Left ventricle myocardium inferior (tissue), 1 donor: ENCODE measurements around the gene DCST1. TPM values are rescaled to one million over a fixed set of nuclear protein-coding genes. Genes with fewer than 3 reads are reported as not detected.

ENCODE experiments used
- DNase-seq: peaks from one replicate; pipeline ENCODE4 v3.0.0-alpha.2; 2020
- H3K27ac ChIP-seq: fragments of 200-600 bp; replicated peaks from 2 replicates; pipeline ENCODE4 v1.8.0; 2021
- H3K27me3 ChIP-seq: fragments of 200-600 bp; 2 replicates; pipeline ENCODE4 v1.8.0; 2021; ENCODE audit warnings: low read depth
- H3K36me3 ChIP-seq: fragments of 200-600 bp; 2 replicates; pipeline ENCODE4 v1.8.0; 2021
- H3K4me1 ChIP-seq: fragments of 200-600 bp; 2 replicates; pipeline ENCODE4 v1.8.0; 2021
- H3K4me3 ChIP-seq: fragments of 200-600 bp; 2 replicates; pipeline ENCODE4 v1.8.0; 2021; ENCODE audit warnings: mild to moderate bottlenecking, moderate library complexity
- H3K9me3 ChIP-seq: fragments of 200-600 bp; replicated peaks from 2 replicates; pipeline ENCODE4 v1.8.0; 2021
- intact Hi-C: fragments of 100-400 bp; cut with micrococcal nuclease; formaldehyde crosslinking; loops from one replicate; pipeline ENCODE4 v1.11.0; 2022
- total RNA-seq: library from RNA; stranded (reverse); fragmentation: NEBNext Ultra II Directional; extraction: Animal tissue kit (Norgen Biotek cat#: 25700); gene quantifications from one replicate; pipeline ENCODE4 v1.2.1, GENCODE V29; 2021
- TF ChIP-seq, protein P1 (sequence below): fragments of 200-600 bp; IDR thresholded peaks from 2 replicates; pipeline ENCODE4 v1.8.0; 2021; ENCODE audit warnings: antibody characterized with exemption, mild to moderate bottlenecking, borderline replicate concordance
- donor health status: DM: no; HTN: yes; CAD: no; lungs with severe emphysema.

The DCST1 gene
- total RNA-seq, 1 donor from 2014 or later = not detected

DNA sequence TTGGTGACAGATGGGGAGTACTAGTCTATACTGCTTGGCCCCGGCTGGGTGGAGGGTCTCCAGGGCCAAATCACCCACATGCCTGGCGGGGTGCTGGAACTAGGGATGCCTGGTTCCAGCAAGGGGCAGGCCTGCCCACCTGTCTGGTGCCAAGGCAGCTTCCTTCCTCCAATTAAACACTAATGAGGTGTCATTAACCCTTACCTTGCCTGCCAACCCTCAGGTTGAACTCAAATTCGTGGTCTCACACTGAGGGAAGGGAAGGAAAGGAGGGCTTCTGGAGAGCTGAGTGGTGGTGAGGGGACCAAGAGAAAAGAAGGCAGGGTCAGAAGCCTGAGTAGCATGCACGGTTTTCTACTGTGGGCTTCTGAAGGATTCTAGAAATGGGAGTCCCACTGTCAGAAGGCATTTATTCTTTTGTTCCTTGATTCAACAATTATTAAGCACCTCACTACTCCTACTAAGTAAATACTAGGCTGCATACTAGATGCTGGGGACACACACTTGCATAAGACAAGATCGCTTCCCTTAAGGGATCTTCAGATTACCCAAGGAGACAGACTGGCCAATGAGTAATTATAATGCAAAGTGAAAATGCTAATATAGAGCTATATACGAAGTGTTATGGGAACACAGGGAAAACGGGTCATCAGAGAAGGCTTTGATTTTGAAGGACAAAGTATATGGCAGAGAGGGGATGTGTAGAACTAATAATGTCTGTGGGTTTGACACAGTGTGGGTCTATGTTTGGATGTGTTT lies 39.1 kb downstream of the DCST1 start:
- Histone ChIP-seq H3K4me1 (peaks cover 17% of the 10 kb centered on the region), H3K27me3 (no peaks in the 10 kb centered on the region), H3K27ac (no peak overlapping the region), H3K4me3 (no peak overlapping the region), H3K36me3 (no peaks in the 10 kb centered on the region), H3K9me3 (no peaks in the 10 kb centered on the region)
- TF ChIP-seq, protein P1, sequence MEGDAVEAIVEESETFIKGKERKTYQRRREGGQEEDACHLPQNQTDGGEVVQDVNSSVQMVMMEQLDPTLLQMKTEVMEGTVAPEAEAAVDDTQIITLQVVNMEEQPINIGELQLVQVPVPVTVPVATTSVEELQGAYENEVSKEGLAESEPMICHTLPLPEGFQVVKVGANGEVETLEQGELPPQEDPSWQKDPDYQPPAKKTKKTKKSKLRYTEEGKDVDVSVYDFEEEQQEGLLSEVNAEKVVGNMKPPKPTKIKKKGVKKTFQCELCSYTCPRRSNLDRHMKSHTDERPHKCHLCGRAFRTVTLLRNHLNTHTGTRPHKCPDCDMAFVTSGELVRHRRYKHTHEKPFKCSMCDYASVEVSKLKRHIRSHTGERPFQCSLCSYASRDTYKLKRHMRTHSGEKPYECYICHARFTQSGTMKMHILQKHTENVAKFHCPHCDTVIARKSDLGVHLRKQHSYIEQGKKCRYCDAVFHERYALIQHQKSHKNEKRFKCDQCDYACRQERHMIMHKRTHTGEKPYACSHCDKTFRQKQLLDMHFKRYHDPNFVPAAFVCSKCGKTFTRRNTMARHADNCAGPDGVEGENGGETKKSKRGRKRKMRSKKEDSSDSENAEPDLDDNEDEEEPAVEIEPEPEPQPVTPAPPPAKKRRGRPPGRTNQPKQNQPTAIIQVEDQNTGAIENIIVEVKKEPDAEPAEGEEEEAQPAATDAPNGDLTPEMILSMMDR = no peak
- intact Hi-C loops = no loop called here
- DNase-seq = no peak

DNA sequence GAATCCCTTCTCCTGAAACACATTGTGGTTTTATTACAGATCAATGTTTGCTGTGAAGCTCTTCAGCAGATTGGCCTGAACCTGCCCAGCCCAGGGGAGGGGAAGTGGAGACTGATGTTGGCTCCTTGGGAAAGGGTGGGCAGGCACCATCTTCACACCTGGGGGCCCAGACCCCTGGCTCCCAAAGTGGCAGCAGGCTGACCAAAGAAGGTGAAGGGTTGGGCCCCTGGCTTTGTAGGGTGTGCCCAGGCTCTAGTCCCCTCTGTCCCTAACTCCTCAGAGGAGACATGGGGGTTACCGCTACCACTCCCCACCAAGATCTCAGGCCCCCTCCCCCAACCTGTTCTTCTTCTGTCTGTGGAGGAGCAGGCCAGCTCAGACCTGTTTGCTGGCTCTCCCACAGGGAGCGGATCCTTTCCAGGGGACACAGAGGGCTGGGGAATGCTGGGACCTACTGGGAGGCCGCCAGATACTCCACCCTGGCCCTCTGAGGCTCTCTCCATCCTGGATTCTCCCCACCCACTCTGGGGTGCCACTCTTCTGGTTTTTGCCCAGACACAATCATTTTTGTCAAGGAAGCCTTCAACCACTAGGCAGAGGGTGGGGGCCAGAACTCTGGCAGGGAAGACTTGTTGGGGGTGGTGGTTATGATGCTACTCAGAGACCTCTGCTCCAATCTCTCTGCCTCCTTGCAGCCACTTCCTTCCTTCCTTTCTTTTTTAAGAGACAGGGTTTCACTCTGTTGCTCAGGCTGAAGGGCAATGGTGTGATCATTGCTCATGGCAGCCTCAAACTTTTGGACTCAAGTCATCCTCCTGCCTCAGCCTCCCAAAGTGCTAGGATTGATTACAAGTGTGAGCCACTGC lies 40.0 kb downstream of the DCST1 start:
- intact Hi-C loops = no loop called here
- DNase-seq = no peak
- Histone ChIP-seq H3K27ac (no peak overlapping the region), H3K4me3 (no peak overlapping the region), H3K27me3 (no peaks in the 10 kb centered on the region), H3K9me3 (no peaks in the 10 kb centered on the region), H3K4me1 (peaks cover 21% of the 10 kb centered on the region), H3K36me3 (no peaks in the 10 kb centered on the region)
- TF ChIP-seq, protein P1 = no peak

DNA sequence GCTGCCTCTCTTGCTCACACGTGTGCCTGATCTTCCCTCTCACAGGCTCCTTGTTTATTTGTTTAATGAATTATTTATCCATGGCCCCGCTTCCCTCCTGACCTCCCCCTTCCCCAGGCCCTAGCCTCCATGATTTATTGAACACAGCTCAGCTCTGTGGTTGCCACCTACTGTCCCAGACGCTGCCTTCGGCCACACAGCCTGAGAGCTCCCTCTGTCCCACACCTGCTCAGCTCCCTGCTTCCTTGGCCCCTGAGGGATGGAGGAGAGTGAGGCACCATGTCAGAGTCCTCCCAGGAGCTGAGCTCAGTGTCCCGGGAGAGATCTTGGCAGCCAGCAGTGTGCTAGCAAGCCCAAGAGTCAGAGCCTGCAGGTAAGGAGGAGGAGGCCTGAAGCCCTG lies 41.9 kb downstream of the DCST1 start:
- no peaks in the 10 kb centered on the region for H3K9me3 ChIP-seq
- intact Hi-C loops = no loop called here
- no peaks in the 10 kb centered on the region for H3K36me3 ChIP-seq
- DNase-seq = no peak
- no peak overlapping the region for H3K4me3 ChIP-seq
- peaks cover 33% of the 10 kb centered on the region for H3K4me1 ChIP-seq
- H3K27me3 ChIP-seq = peaks cover 19% of the 10 kb centered on the region
- no peak overlapping the region for H3K27ac ChIP-seq
- TF ChIP-seq, protein P1 = no peak

DNA sequence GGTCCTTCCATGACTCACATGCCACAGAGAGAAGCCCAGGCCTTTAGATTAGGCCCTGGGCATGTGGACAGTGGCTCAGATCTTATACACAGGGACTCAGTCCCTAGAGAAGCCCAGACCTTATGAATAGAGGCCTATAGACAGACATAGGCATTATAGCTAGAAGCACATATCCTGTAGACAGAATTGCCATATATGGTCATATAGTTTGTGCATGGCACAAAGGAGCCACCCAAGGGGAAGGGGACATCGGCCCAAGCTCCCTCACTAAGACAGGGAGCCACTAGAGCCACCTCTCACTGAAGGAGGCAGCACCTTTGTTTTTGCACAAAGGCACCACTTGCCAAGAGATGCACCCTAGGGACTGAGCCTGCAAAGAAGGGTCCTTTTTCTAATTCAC lies 42.7 kb downstream of the DCST1 start:
- H3K27ac ChIP-seq = no peak overlapping the region
- intact Hi-C loops = no loop called here
- no peaks in the 10 kb centered on the region for H3K9me3 ChIP-seq
- TF ChIP-seq, protein P1 = no peak
- DNase-seq = no peak
- H3K36me3 ChIP-seq = no peaks in the 10 kb centered on the region
- H3K4me3 ChIP-seq = no peak overlapping the region
- H3K27me3 ChIP-seq = peaks cover 28% of the 10 kb centered on the region
- H3K4me1 ChIP-seq = peaks cover 33% of the 10 kb centered on the region

DNA sequence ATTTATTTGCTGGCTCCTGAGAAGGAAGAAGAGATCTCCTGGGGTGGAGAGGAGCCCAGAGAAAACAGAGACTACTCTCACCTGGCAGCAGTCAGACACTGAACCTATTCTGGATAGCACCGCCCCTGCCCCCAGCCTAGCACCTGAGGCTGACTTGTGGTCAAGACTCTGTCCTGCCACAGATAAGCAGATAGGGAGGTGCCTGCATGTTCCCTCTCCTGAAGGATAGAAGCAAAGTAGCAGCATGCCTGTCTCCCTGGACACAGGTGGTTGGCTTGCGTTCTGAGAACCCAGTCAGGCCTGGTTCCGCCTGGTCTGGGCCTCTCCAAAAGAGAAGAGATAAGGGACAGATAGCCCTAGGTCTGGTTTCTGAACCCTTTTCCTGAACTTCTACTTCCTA lies 43.7 kb downstream of the DCST1 start:
- no peak for DNase-seq
- Histone ChIP-seq H3K4me1 (peaks cover 42% of the 10 kb centered on the region), H3K36me3 (no peaks in the 10 kb centered on the region), H3K4me3 (no peak overlapping the region), H3K27ac (no peak overlapping the region), H3K9me3 (no peaks in the 10 kb centered on the region), H3K27me3 (peaks cover 37% of the 10 kb centered on the region)
- TF ChIP-seq, protein P1 = no peak
- intact Hi-C loops = no loop called here
